Lung (tissue), 12 donors: Measurements from ENCODE around the gene SIL1. TPM values are rescaled to one million over a fixed set of nuclear protein-coding genes. Genes with fewer than 3 reads are reported as not detected.
A peak's percentile ranks its signal among the peaks of the same experiment; 100 is the strongest.

Experiments used
- ATAC-seq: fragments of 200-7000 bp; cut with Tn5 transposase; one replicate; pipeline ENCODE4 v1.9.1; 2020; ENCODE audit warnings: moderate number of reproducible peaks; ENCODE audit not compliant: insufficient read depth, low FRiP score
- DNase-seq, 3 donors: peaks; one replicate each; pipeline ENCODE4 v3.0.0-alpha.2; 2013 to 2017
- H3K27ac ChIP-seq, 2 donors: one replicate each; pipeline ENCODE4 v1.5.1; 2013; ENCODE audit warnings: mild to moderate bottlenecking in 2 of 2, moderate library complexity in 2 of 2, control low read depth in 1 of 2, inconsistent platforms in 1 of 2, low read depth in 1 of 2, low read length in 1 of 2
- H3K27me3 ChIP-seq, 3 donors: one replicate each; pipeline ENCODE4 v1.5.1; 2013; ENCODE audit warnings: low read length in 2 of 3; ENCODE audit not compliant: control insufficient read depth in 3 of 3, insufficient read depth in 3 of 3
- H3K36me3 ChIP-seq, 4 donors: one replicate each; pipeline ENCODE4 v1.5.1; 2013; ENCODE audit warnings: low read length in 4 of 4, mild to moderate bottlenecking in 1 of 4, moderate library complexity in 1 of 4; ENCODE audit not compliant: control insufficient read depth in 4 of 4, insufficient read depth in 4 of 4
- H3K4me1 ChIP-seq, 5 donors: one replicate each; pipeline ENCODE4 v1.5.1; 2013; ENCODE audit warnings: low read length in 5 of 5, mild to moderate bottlenecking in 2 of 5, moderate library complexity in 1 of 5; ENCODE audit not compliant: control insufficient read depth in 5 of 5, insufficient read depth in 5 of 5
- H3K4me3 ChIP-seq: one replicate; pipeline ENCODE4 v1.5.1; 2013; ENCODE audit warnings: mild to moderate bottlenecking, control low read depth, moderate library complexity
- H3K9ac ChIP-seq, 2 donors: one replicate each; pipeline ENCODE4 v1.5.1; 2013; ENCODE audit warnings: low read length in 2 of 2, control low read depth in 1 of 2; ENCODE audit not compliant: insufficient read depth in 1 of 2
- H3K9me3 ChIP-seq, 4 donors: one replicate each; pipeline ENCODE4 v1.5.1; 2013; ENCODE audit warnings: low read length in 3 of 4, mild to moderate bottlenecking in 1 of 4, moderate library complexity in 1 of 4; ENCODE audit not compliant: control insufficient read depth in 4 of 4, insufficient read depth in 3 of 4
- WGBS, 2 donors: extraction: QIAGEN DNeasy Blood & Tissue Kit; methylation state at CpG; one replicate each; pipeline ENCODE4 v1.1.7; 2013; 5-methylcytosine and 5-hydroxymethylcytosine counted together
- polyA plus RNA-seq, 2 donors: library from polyadenylated mRNA; stranded (reverse); fragments of 200-250 nt; gene quantifications; one replicate each; pipeline ENCODE4 v1.2.1, GENCODE V29; 2013
- total RNA-seq, 2 donors: library from RNA; depleted of rRNA in 1 of 2; stranded (reverse); fragments of >200 nt in 1 of 2; gene quantifications; one replicate each; pipeline ENCODE4 v1.2.1, GENCODE V29; 2014 to 2021
- TF ChIP-seq, protein P1 (sequence below): IDR thresholded peaks from 2 replicates; pipeline ENCODE4 v1.5.1; 2012; ENCODE audit warnings: mild to moderate bottlenecking; ENCODE audit errors: control extremely low read depth, extremely low read depth
- donor health status: control.
- donor health status: control.
- donor health status: Bipolar disorder and iron deficiency.
- donor health status: healthy.
- donor health status: DM: yes; HTN: yes; CAD: no.

SIL1 gene
- total and polyA plus RNA-seq, 4 donors = 38.5 to 109 (median 78.4) TPM

DNA sequence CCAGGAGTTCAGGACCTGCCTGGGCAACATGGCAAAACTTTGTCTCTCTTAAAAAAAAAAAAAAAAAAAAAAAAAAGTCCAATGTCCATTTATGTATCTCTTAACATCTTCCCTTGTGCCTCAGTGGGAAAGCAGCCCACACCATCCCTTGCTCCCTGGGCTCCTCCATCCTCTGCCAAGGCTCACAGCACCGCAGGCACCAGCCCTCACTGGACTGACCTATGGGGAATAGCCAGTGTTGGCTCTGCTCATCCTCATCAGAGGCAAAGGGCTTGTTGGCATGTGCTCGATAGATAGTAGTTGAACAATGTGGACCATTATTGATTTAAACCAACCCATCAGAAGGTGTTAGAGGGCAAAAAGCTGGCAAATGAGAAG, 261.2 kb downstream of the SIL1 start:
- DNase-seq = no peak
- no peak for ATAC-seq
- Histone ChIP-seq H3K4me1 (peaks cover 0 to 15% (median 0%) of the 10 kb centered on the region in 5 donors), H3K9me3 (peaks cover 0 to 2% (median 0%) of the 10 kb centered on the region in 4 donors), H3K4me3 (no peak overlapping the region), H3K9ac (no peak overlapping the region), H3K27ac (peak overlapping the region in 1 of 2 donors; percentile 59), H3K36me3 (peaks cover 10 to 41% (median 32%) of the 10 kb centered on the region in 4 donors), H3K27me3 (no peaks in the 10 kb centered on the region)
- 48 to 77% methylated on average over 2 of the region's 2 CpGs for WGBS, 2 donors
- TF ChIP-seq, protein P1, sequence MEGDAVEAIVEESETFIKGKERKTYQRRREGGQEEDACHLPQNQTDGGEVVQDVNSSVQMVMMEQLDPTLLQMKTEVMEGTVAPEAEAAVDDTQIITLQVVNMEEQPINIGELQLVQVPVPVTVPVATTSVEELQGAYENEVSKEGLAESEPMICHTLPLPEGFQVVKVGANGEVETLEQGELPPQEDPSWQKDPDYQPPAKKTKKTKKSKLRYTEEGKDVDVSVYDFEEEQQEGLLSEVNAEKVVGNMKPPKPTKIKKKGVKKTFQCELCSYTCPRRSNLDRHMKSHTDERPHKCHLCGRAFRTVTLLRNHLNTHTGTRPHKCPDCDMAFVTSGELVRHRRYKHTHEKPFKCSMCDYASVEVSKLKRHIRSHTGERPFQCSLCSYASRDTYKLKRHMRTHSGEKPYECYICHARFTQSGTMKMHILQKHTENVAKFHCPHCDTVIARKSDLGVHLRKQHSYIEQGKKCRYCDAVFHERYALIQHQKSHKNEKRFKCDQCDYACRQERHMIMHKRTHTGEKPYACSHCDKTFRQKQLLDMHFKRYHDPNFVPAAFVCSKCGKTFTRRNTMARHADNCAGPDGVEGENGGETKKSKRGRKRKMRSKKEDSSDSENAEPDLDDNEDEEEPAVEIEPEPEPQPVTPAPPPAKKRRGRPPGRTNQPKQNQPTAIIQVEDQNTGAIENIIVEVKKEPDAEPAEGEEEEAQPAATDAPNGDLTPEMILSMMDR = no peak

DNA sequence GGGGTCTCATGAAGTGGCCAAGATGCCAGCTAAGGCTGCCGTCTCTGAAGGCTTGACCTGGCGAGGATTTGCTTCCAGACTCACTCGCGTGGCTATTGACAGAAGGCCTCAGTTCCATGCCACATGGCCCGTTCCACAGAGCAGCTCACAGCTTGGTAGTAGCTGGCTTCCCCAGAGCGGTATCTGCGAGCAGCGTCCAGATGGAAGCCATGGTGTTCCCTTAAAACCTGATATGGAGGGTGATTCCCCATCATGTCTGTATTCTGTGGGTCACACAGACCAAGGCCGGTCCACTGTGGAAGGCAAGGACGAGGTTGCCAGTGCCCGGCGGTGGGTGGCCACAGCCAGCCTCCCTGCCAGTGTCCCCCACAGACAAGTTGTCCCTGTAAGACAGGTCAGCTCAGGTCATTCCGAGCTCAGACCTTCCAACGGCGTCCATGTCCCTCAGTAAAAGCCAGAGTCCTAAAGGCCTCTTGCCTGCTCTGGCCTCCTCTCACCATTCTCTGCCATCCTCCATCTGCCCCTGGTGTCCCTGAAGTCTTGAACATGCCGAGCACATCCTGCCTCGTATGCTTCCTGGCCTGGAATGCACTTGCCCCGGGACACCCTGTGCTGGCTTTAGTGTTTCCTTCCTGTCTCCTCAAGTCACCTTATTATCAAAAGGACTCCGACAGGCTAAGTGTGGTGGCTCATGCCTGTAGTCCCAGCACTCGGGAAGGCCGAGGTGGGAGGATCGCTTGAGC, 261.8 kb downstream of the SIL1 start:
- WGBS, 2 donors = 86 to 89% methylated on average over 22 of the region's 22 CpGs
- Histone ChIP-seq H3K4me3 (no peak overlapping the region), H3K4me1 (peaks cover 0 to 15% (median 0%) of the 10 kb centered on the region in 5 donors), H3K9me3 (peaks cover 0 to 2% (median 0%) of the 10 kb centered on the region in 4 donors), H3K9ac (no peak overlapping the region), H3K36me3 (peaks cover 15 to 47% (median 37%) of the 10 kb centered on the region in 4 donors), H3K27me3 (no peaks in the 10 kb centered on the region), H3K27ac (peak overlapping the region; percentile 14 to 37)
- ATAC-seq = no peak
- DNase-seq = no peak
- TF ChIP-seq, protein P1 = no peak

DNA sequence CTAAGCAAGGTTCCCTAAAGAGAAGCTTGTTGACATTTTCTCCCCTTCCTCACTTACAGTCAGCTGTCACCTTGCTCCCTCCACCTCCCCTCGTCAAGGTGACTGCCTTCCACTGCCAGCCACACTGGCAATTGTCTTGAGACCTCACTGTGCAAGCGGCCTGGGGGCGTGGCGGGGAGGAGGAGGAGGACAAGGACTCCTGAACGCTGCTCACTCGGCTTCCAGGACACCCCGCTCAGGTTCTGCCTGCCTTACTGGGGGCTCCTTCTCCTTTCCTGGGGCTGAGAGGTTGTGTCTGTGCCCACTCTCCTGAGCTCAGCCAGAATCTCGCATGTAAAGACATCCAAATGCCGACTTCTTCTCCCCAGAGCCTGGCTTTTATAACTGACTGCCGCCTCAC, 262.7 kb downstream of the SIL1 start:
- 91 to 93% methylated on average over 10 of the region's 10 CpGs for WGBS, 2 donors
- peaks cover 0 to 15% (median 0%) of the 10 kb centered on the region in 5 donors for H3K4me1 ChIP-seq
- peaks cover 25 to 46% (median 45%) of the 10 kb centered on the region in 4 donors for H3K36me3 ChIP-seq
- ATAC-seq (no peak), DNase-seq (no peak)
- H3K9me3 ChIP-seq = no peaks in the 10 kb centered on the region
- no peak overlapping the region for H3K9ac ChIP-seq
- no peak overlapping the region for H3K4me3 ChIP-seq
- H3K27ac ChIP-seq = no peak overlapping the region
- TF ChIP-seq, protein P1 = no peak
- no peaks in the 10 kb centered on the region for H3K27me3 ChIP-seq
